Measurements from ENCODE around the gene PCBD1.
"Not testable (repeated sequence)": the region's sequence is repeated elsewhere in the genome, so short reads cannot be mapped to it uniquely, and the experiment has no call there.

The PCBD1 gene

GRCh38 chr10:70926226-70927000 is 38.0 kb upstream of the PCBD1 start:
- Histone ChIP-seq H3K4me3 (ENCODE audit: low read length) (no peak overlapping the region), H3K27me3 (ENCODE audit: insufficient read depth, low read length) (peaks cover 19% of the 10 kb centered on the region), H3K9me3 (ENCODE audit: low read length) (no peaks in the 10 kb centered on the region)

GRCh38 chr10:70925377-70926225 is 37.2 kb upstream of the PCBD1 start:
- Histone ChIP-seq H3K9me3 (ENCODE audit: low read length) (no peaks in the 10 kb centered on the region), H3K27me3 (ENCODE audit: insufficient read depth, low read length) (peaks cover 12% of the 10 kb centered on the region), H3K36me3 (ENCODE audit: insufficient read depth, low read length) (no peaks in the 10 kb centered on the region), H3K4me3 (ENCODE audit: low read length) (no peak overlapping the region), H2AFZ (ENCODE audit: low read depth, low read length) (no peak overlapping the region), H3K4me1 (ENCODE audit: insufficient read depth, low read length) (no peaks in the 10 kb centered on the region)

More at GRCh38 chr10:70926226-70927000, 38.0 kb upstream of the PCBD1 start:
- no peaks in the 10 kb centered on the region for H3K4me1 ChIP-seq (ENCODE audit: insufficient read depth, low read length)
- H2AFZ ChIP-seq (ENCODE audit: low read depth, low read length): no peak overlapping the region
- no peaks in the 10 kb centered on the region for H3K36me3 ChIP-seq (ENCODE audit: insufficient read depth, low read length)

GRCh38 chr10:70923696-70924095 is 35.3 kb upstream of the PCBD1 start:
- no peaks in the 10 kb centered on the region for H3K9me3 ChIP-seq (ENCODE audit: low read length)
- peaks cover 13% of the 10 kb centered on the region for H3K27me3 ChIP-seq (ENCODE audit: insufficient read depth, low read length)
- H3K4me1 ChIP-seq (ENCODE audit: insufficient read depth, low read length): no peaks in the 10 kb centered on the region
- no peaks in the 10 kb centered on the region for H3K36me3 ChIP-seq (ENCODE audit: insufficient read depth, low read length)
- no peak overlapping the region for H3K4me3 ChIP-seq (ENCODE audit: low read length)
- no peak overlapping the region for H2AFZ ChIP-seq (ENCODE audit: low read depth, low read length)

- H2AFZ ChIP-seq (ENCODE audit: low read depth, low read length): no peak overlapping the region
- no peak overlapping the region for H3K4me3 ChIP-seq (ENCODE audit: low read length)
- H3K9me3 ChIP-seq (ENCODE audit: low read length): no peaks in the 10 kb centered on the region
- H3K4me1 ChIP-seq (ENCODE audit: insufficient read depth, low read length): no peaks in the 10 kb centered on the region
- H3K27me3 ChIP-seq (ENCODE audit: insufficient read depth, low read length): peaks cover 18% of the 10 kb centered on the region
- no peaks in the 10 kb centered on the region for H3K36me3 ChIP-seq (ENCODE audit: insufficient read depth, low read length)
These were observed 32.9 kb upstream of the PCBD1 start for GRCh38 chr10:70921285-70921684.

- H3K9me3 ChIP-seq (ENCODE audit: low read length): no peaks in the 10 kb centered on the region
- no peaks in the 10 kb centered on the region for H3K36me3 ChIP-seq (ENCODE audit: insufficient read depth, low read length)
- peaks cover 24% of the 10 kb centered on the region for H3K27me3 ChIP-seq (ENCODE audit: insufficient read depth, low read length)
- no peak overlapping the region for H2AFZ ChIP-seq (ENCODE audit: low read depth, low read length)
- H3K4me3 ChIP-seq (ENCODE audit: low read length): no peak overlapping the region
- no peaks in the 10 kb centered on the region for H3K4me1 ChIP-seq (ENCODE audit: insufficient read depth, low read length)
These were observed 32.2 kb upstream of the PCBD1 start for GRCh38 chr10:70920519-70920918.

GRCh38 chr10:70919906-70920305 is 31.5 kb upstream of the PCBD1 start:
- not testable (repeated sequence) for H3K36me3 ChIP-seq (ENCODE audit: insufficient read depth, low read length); H3K9me3 ChIP-seq (ENCODE audit: low read length); H3K4me3 ChIP-seq (ENCODE audit: low read length); H2AFZ ChIP-seq (ENCODE audit: low read depth, low read length); H3K4me1 ChIP-seq (ENCODE audit: insufficient read depth, low read length)
- H3K27me3 ChIP-seq (ENCODE audit: insufficient read depth, low read length): peaks cover 29% of the 10 kb centered on the region

- Histone ChIP-seq H3K4me1 (ENCODE audit: insufficient read depth, low read length) (no peaks in the 10 kb centered on the region), H3K36me3 (ENCODE audit: insufficient read depth, low read length) (no peaks in the 10 kb centered on the region), H2AFZ (ENCODE audit: low read depth, low read length) (no peak overlapping the region), H3K9me3 (ENCODE audit: low read length) (no peaks in the 10 kb centered on the region), H3K4me3 (ENCODE audit: low read length) (no peak overlapping the region), H3K27me3 (ENCODE audit: insufficient read depth, low read length) (peaks cover 34% of the 10 kb centered on the region)
These were observed 30.6 kb upstream of the PCBD1 start for GRCh38 chr10:70918851-70919530.

GRCh38 chr10:70917635-70918034 is 29.3 kb upstream of the PCBD1 start:
- no peaks in the 10 kb centered on the region for H3K36me3 ChIP-seq (ENCODE audit: insufficient read depth, low read length)
- no peak overlapping the region for H3K4me3 ChIP-seq (ENCODE audit: low read length)
- peaks cover 47% of the 10 kb centered on the region for H3K27me3 ChIP-seq (ENCODE audit: insufficient read depth, low read length)
- no peak overlapping the region for H2AFZ ChIP-seq (ENCODE audit: low read depth, low read length)
- H3K9me3 ChIP-seq (ENCODE audit: low read length): no peaks in the 10 kb centered on the region
- H3K4me1 ChIP-seq (ENCODE audit: insufficient read depth, low read length): no peaks in the 10 kb centered on the region

- Histone ChIP-seq H3K36me3 (ENCODE audit: insufficient read depth, low read length) (no peaks in the 10 kb centered on the region), H3K27me3 (ENCODE audit: insufficient read depth, low read length) (peaks cover 45% of the 10 kb centered on the region), H2AFZ (ENCODE audit: low read depth, low read length) (no peak overlapping the region), H3K9me3 (ENCODE audit: low read length) (no peaks in the 10 kb centered on the region), H3K4me3 (ENCODE audit: low read length) (no peak overlapping the region), H3K4me1 (ENCODE audit: insufficient read depth, low read length) (no peaks in the 10 kb centered on the region)
These were observed 28.9 kb upstream of the PCBD1 start for GRCh38 chr10:70917226-70917625.

GRCh38 chr10:70916241-70916640 is 27.9 kb upstream of the PCBD1 start:
- Histone ChIP-seq H3K27me3 (ENCODE audit: insufficient read depth, low read length) (peaks cover 45% of the 10 kb centered on the region), H2AFZ (ENCODE audit: low read depth, low read length) (no peak overlapping the region), H3K4me1 (ENCODE audit: insufficient read depth, low read length) (no peaks in the 10 kb centered on the region)

GRCh38 chr10:70915806-70916205 is 27.4 kb upstream of the PCBD1 start:
- peaks cover 45% of the 10 kb centered on the region for H3K27me3 ChIP-seq (ENCODE audit: insufficient read depth, low read length)
- no peaks in the 10 kb centered on the region for H3K36me3 ChIP-seq (ENCODE audit: insufficient read depth, low read length)
- H3K9me3 ChIP-seq (ENCODE audit: low read length): no peaks in the 10 kb centered on the region
- H3K4me1 ChIP-seq (ENCODE audit: insufficient read depth, low read length): no peaks in the 10 kb centered on the region
- H3K4me3 ChIP-seq (ENCODE audit: low read length): no peak overlapping the region
- H2AFZ ChIP-seq (ENCODE audit: low read depth, low read length): no peak overlapping the region

More at GRCh38 chr10:70916241-70916640, 27.9 kb upstream of the PCBD1 start:
- Histone ChIP-seq H3K9me3 (ENCODE audit: low read length) (no peaks in the 10 kb centered on the region), H3K36me3 (ENCODE audit: insufficient read depth, low read length) (no peaks in the 10 kb centered on the region), H3K4me3 (ENCODE audit: low read length) (no peak overlapping the region)

GRCh38 chr10:70915206-70915605 is 26.8 kb upstream of the PCBD1 start:
- Histone ChIP-seq H3K27me3 (ENCODE audit: insufficient read depth, low read length) (peaks cover 45% of the 10 kb centered on the region), H3K4me1 (ENCODE audit: insufficient read depth, low read length) (no peaks in the 10 kb centered on the region), H2AFZ (ENCODE audit: low read depth, low read length) (no peak overlapping the region), H3K4me3 (ENCODE audit: low read length) (no peak overlapping the region), H3K9me3 (ENCODE audit: low read length) (no peaks in the 10 kb centered on the region), H3K36me3 (ENCODE audit: insufficient read depth, low read length) (no peaks in the 10 kb centered on the region)

GRCh38 chr10:70914316-70914864 is 26.0 kb upstream of the PCBD1 start:
- Histone ChIP-seq H3K9me3 (ENCODE audit: low read length) (no peaks in the 10 kb centered on the region), H3K27me3 (ENCODE audit: insufficient read depth, low read length) (peaks cover 45% of the 10 kb centered on the region), H2AFZ (ENCODE audit: low read depth, low read length) (no peak overlapping the region), H3K36me3 (ENCODE audit: insufficient read depth, low read length) (no peaks in the 10 kb centered on the region), H3K4me1 (ENCODE audit: insufficient read depth, low read length) (no peaks in the 10 kb centered on the region), H3K4me3 (ENCODE audit: low read length) (no peak overlapping the region)

All from neuron (in vitro differentiated cells).